ENCODE results near the gene MOGAT2.

Gene MOGAT2

GRCh38 chr11:75777461-75778110, 59.9 kb downstream of the MOGAT2 start:
- Mint-ChIP-seq H3K9me3 (ENCODE audit: low read depth) (no peaks in the 10 kb centered on the region), H3K4me1 (ENCODE audit: low read depth) (peaks cover 3% of the 10 kb centered on the region), H3K27me3 (no peaks in the 10 kb centered on the region), H3K4me3 (no peak overlapping the region), H3K36me3 (no peaks in the 10 kb centered on the region), H3K27ac (no peak overlapping the region)

- no peak overlapping the region for H3K27ac Mint-ChIP-seq
- H3K4me3 Mint-ChIP-seq, result no peak overlapping the region
- H3K27me3 Mint-ChIP-seq, result no peaks in the 10 kb centered on the region
- H3K9me3 Mint-ChIP-seq (ENCODE audit: low read depth), result no peaks in the 10 kb centered on the region
- no peaks in the 10 kb centered on the region for H3K36me3 Mint-ChIP-seq
- no peaks in the 10 kb centered on the region for H3K4me1 Mint-ChIP-seq (ENCODE audit: low read depth)
Measured at GRCh38 chr11:75778962-75779361, 61.3 kb downstream of the MOGAT2 start.

- Mint-ChIP-seq H3K4me1 (ENCODE audit: low read depth) (no peaks in the 10 kb centered on the region), H3K4me3 (no peak overlapping the region), H3K36me3 (no peaks in the 10 kb centered on the region), H3K9me3 (ENCODE audit: low read depth) (no peaks in the 10 kb centered on the region), H3K27me3 (no peaks in the 10 kb centered on the region), H3K27ac (no peak overlapping the region)
Measured at GRCh38 chr11:75779960-75780359, 62.3 kb downstream of the MOGAT2 start.

GRCh38 chr11:75780888-75781287, 63.2 kb downstream of the MOGAT2 start:
- Mint-ChIP-seq H3K36me3 (no peaks in the 10 kb centered on the region), H3K27me3 (no peaks in the 10 kb centered on the region)

GRCh38 chr11:75781296-75781695, 63.7 kb downstream of the MOGAT2 start:
- Mint-ChIP-seq H3K27ac (no peak overlapping the region), H3K27me3 (no peaks in the 10 kb centered on the region), H3K4me3 (no peak overlapping the region), H3K9me3 (ENCODE audit: low read depth) (no peaks in the 10 kb centered on the region), H3K36me3 (no peaks in the 10 kb centered on the region), H3K4me1 (ENCODE audit: low read depth) (no peaks in the 10 kb centered on the region)

More at GRCh38 chr11:75780888-75781287, 63.2 kb downstream of the MOGAT2 start:
- H3K4me3 Mint-ChIP-seq, result no peak overlapping the region
- no peak overlapping the region for H3K27ac Mint-ChIP-seq
- H3K9me3 Mint-ChIP-seq (ENCODE audit: low read depth), result no peaks in the 10 kb centered on the region
- H3K4me1 Mint-ChIP-seq (ENCODE audit: low read depth), result no peaks in the 10 kb centered on the region

GRCh38 chr11:75781831-75782230, 64.2 kb downstream of the MOGAT2 start:
- Mint-ChIP-seq H3K36me3 (no peaks in the 10 kb centered on the region), H3K9me3 (ENCODE audit: low read depth) (no peaks in the 10 kb centered on the region), H3K27me3 (no peaks in the 10 kb centered on the region), H3K4me3 (no peak overlapping the region), H3K4me1 (ENCODE audit: low read depth) (no peaks in the 10 kb centered on the region), H3K27ac (no peak overlapping the region)

Measured in activated naive CD8-positive, alpha-beta T cell (primary cell).